Neural progenitor cell (in vitro differentiated cells): ENCODE data around the gene PSG7. TPM values are rescaled to one million over a fixed set of nuclear protein-coding genes. Genes with fewer than 3 reads are reported as not detected.
"Not testable (repeated sequence)": the region's sequence is repeated elsewhere in the genome, so short reads cannot be mapped to it uniquely, and the experiment has no call there.

ENCODE experiments used
- DNase-seq: peaks from one replicate; pipeline ENCODE4 v3.0.0-alpha.2; 2016; ENCODE audit warnings: low spot score
- H2AFZ ChIP-seq: fragments of 200-600 bp; sonication (generic); replicated peaks from 2 replicates; pipeline ENCODE4 v1.6.1; 2016; ENCODE audit warnings: antibody characterized with exemption
- H3F3A ChIP-seq: fragments of 200-600 bp; sonication (generic); 2 replicates; pipeline ENCODE4 v1.6.1; 2016; ENCODE audit warnings: antibody characterized with exemption, low read depth
- H3K27ac ChIP-seq: fragments of 200-600 bp; sonication (generic); 2 replicates; pipeline ENCODE4 v1.5.1; 2016; ENCODE audit warnings: mild to moderate bottlenecking
- H3K27me3 ChIP-seq: fragments of 200-600 bp; sonication (generic); 2 replicates; pipeline ENCODE4 v1.6.1; 2016; ENCODE audit warnings: mild to moderate bottlenecking, moderate library complexity
- H3K36me3 ChIP-seq: fragments of 200-600 bp; sonication (generic); 2 replicates; pipeline ENCODE4 v1.5.1; 2016
- H3K4me1 ChIP-seq: fragments of 200-600 bp; sonication (generic); 2 replicates; pipeline ENCODE4 v1.6.1; 2016; ENCODE audit warnings: mixed run types
- H3K4me2 ChIP-seq: fragments of 200-600 bp; sonication (generic); 2 replicates; pipeline ENCODE4 v1.6.1; 2016
- H3K4me3 ChIP-seq: fragments of 200-600 bp; sonication (generic); 2 replicates; pipeline ENCODE4 v1.5.1; 2016
- H3K79me2 ChIP-seq: fragments of 200-600 bp; sonication (generic); 2 replicates; pipeline ENCODE4 v1.6.1; 2016; ENCODE audit warnings: low read depth
- H3K9ac ChIP-seq: fragments of 200-600 bp; sonication (generic); 2 replicates; pipeline ENCODE4 v1.6.1; 2016
- H3K9me3 ChIP-seq: fragments of 200-600 bp; sonication (generic); 2 replicates; pipeline ENCODE4 v1.5.1; 2016; ENCODE audit warnings: low read depth
- H4K20me1 ChIP-seq: fragments of 200-600 bp; sonication (generic); 2 replicates; pipeline ENCODE4 v1.6.1; 2016; ENCODE audit warnings: low read depth
- H3K27ac Mint-ChIP-seq: 3 replicates; pipeline ENCODE4 v1.8.0; 2021; ENCODE audit warnings: mixed read lengths
- H3K27me3 Mint-ChIP-seq: 2 replicates; pipeline ENCODE4 v1.8.0; 2022; ENCODE audit warnings: low read depth, mild to moderate bottlenecking, inconsistent platforms, moderate library complexity, mixed read lengths; ENCODE audit not compliant: insufficient read depth
- H3K36me3 Mint-ChIP-seq: 3 replicates; pipeline ENCODE4 v1.8.0; 2021; ENCODE audit warnings: mixed read lengths
- H3K4me1 Mint-ChIP-seq: 3 replicates; pipeline ENCODE4 v1.8.0; 2021; ENCODE audit warnings: mixed read lengths
- H3K4me3 Mint-ChIP-seq: 3 replicates; pipeline ENCODE4 v1.8.0; 2021; ENCODE audit warnings: mild to moderate bottlenecking, moderate library complexity, mixed read lengths
- H3K9me3 Mint-ChIP-seq: 3 replicates; pipeline ENCODE4 v1.8.0; 2020; ENCODE audit warnings: mixed read lengths
- total RNA-seq: library from RNA; depleted of rRNA; stranded (reverse); fragments of >200 nt; gene quantifications from 2 replicates; pipeline ENCODE4 v1.2.3, GENCODE V29; 2015; ENCODE audit warnings: low replicate concordance

Gene PSG7
- total RNA-seq, 1 donor from 2014 or later, result not detected

GRCh38 chr19:42917634-42918033, 19.4 kb downstream of the PSG7 start, which contains the start of gene PSG6:
PSG6 (minus strand) TSS chr19:42917894; CDS start chr19:42917792, 102 bp downstream.
- not testable (repeated sequence) for H3K4me2 ChIP-seq, H3K36me3 ChIP-seq, H3F3A ChIP-seq, H3K27me3 Mint-ChIP-seq, H3K36me3 Mint-ChIP-seq, H3K79me2 ChIP-seq, H3K9ac ChIP-seq, H3K4me3 Mint-ChIP-seq, H3K4me1 ChIP-seq, H3K27ac ChIP-seq, H3K27me3 ChIP-seq, H2AFZ ChIP-seq, H3K4me1 Mint-ChIP-seq, H3K27ac Mint-ChIP-seq, DNase-seq, H3K4me3 ChIP-seq, H4K20me1 ChIP-seq, H3K9me3 ChIP-seq
- peaks cover 51% of the 10 kb centered on the region for H3K9me3 Mint-ChIP-seq

- H3F3A ChIP-seq, H3K9me3 ChIP-seq, H3K4me2 ChIP-seq, H3K9ac ChIP-seq, H3K4me1 Mint-ChIP-seq, H2AFZ ChIP-seq, H3K27ac Mint-ChIP-seq, H3K27me3 Mint-ChIP-seq, H3K36me3 ChIP-seq, DNase-seq, H3K4me3 Mint-ChIP-seq, H3K4me1 ChIP-seq, H3K79me2 ChIP-seq, H3K36me3 Mint-ChIP-seq, H4K20me1 ChIP-seq, H3K27ac ChIP-seq, H3K27me3 ChIP-seq, H3K4me3 ChIP-seq: not testable (repeated sequence)
- H3K9me3 Mint-ChIP-seq, result peaks cover 53% of the 10 kb centered on the region
Measured at GRCh38 chr19:42916931-42917330, 20.1 kb downstream of the PSG7 start.

- not testable (repeated sequence) for H3F3A ChIP-seq, H3K36me3 Mint-ChIP-seq, H3K4me3 ChIP-seq, H3K27me3 Mint-ChIP-seq, H3K4me1 ChIP-seq, H2AFZ ChIP-seq, H3K27ac Mint-ChIP-seq, H3K36me3 ChIP-seq, H3K4me3 Mint-ChIP-seq, DNase-seq, H3K4me2 ChIP-seq, H3K79me2 ChIP-seq, H3K9me3 ChIP-seq, H3K4me1 Mint-ChIP-seq, H4K20me1 ChIP-seq, H3K27ac ChIP-seq, H3K27me3 ChIP-seq, H3K9ac ChIP-seq
- peaks cover 62% of the 10 kb centered on the region for H3K9me3 Mint-ChIP-seq
Measured at GRCh38 chr19:42913516-42913915, 23.5 kb downstream of the PSG7 start.

- not testable (repeated sequence) for H3K4me1 ChIP-seq, H3K27me3 ChIP-seq, H4K20me1 ChIP-seq, H3K4me3 ChIP-seq, H3F3A ChIP-seq, H3K79me2 ChIP-seq, H3K4me1 Mint-ChIP-seq, H3K27ac Mint-ChIP-seq, H3K36me3 Mint-ChIP-seq, DNase-seq, H3K9ac ChIP-seq, H3K4me2 ChIP-seq, H3K27me3 Mint-ChIP-seq, H2AFZ ChIP-seq, H3K36me3 ChIP-seq, H3K4me3 Mint-ChIP-seq, H3K9me3 ChIP-seq, H3K27ac ChIP-seq
- peaks cover 57% of the 10 kb centered on the region for H3K9me3 Mint-ChIP-seq
Measured at GRCh38 chr19:42912941-42913340, 24.1 kb downstream of the PSG7 start.

- not testable (repeated sequence) for H4K20me1 ChIP-seq, H3K79me2 ChIP-seq, H3K9me3 ChIP-seq, H3K27me3 Mint-ChIP-seq, H3K4me3 Mint-ChIP-seq, DNase-seq, H3K27me3 ChIP-seq, H3K4me3 ChIP-seq, H3K9ac ChIP-seq, H3K36me3 Mint-ChIP-seq, H3K27ac Mint-ChIP-seq, H3K4me1 Mint-ChIP-seq, H3F3A ChIP-seq, H3K27ac ChIP-seq, H2AFZ ChIP-seq, H3K4me2 ChIP-seq, H3K36me3 ChIP-seq, H3K4me1 ChIP-seq
- H3K9me3 Mint-ChIP-seq, result peaks cover 55% of the 10 kb centered on the region
Measured at GRCh38 chr19:42911731-42912130, 25.3 kb downstream of the PSG7 start.

GRCh38 chr19:42906162-42906561, 30.8 kb downstream of the PSG7 start:
- H3K9me3 Mint-ChIP-seq, result peaks cover 26% of the 10 kb centered on the region

GRCh38 chr19:42900561-42900960, 36.4 kb downstream of the PSG7 start:
- H3K36me3 Mint-ChIP-seq, H3K4me1 Mint-ChIP-seq, H3K27ac ChIP-seq, H3K36me3 ChIP-seq, H4K20me1 ChIP-seq, H3K79me2 ChIP-seq, H3K4me3 ChIP-seq, H3K27me3 Mint-ChIP-seq, H3K27ac Mint-ChIP-seq, DNase-seq, H2AFZ ChIP-seq, H3K4me1 ChIP-seq, H3K27me3 ChIP-seq, H3K4me3 Mint-ChIP-seq, H3K4me2 ChIP-seq, H3K9me3 ChIP-seq, H3K9ac ChIP-seq, H3F3A ChIP-seq: not testable (repeated sequence)
- H3K9me3 Mint-ChIP-seq, result peaks cover 21% of the 10 kb centered on the region

More at GRCh38 chr19:42906162-42906561, 30.8 kb downstream of the PSG7 start:
- H3K4me2 ChIP-seq, H4K20me1 ChIP-seq, H3K27me3 Mint-ChIP-seq, H3K36me3 ChIP-seq, H3K4me3 Mint-ChIP-seq, H3K27ac ChIP-seq, H3K79me2 ChIP-seq, H3K4me1 Mint-ChIP-seq, H2AFZ ChIP-seq, DNase-seq, H3K9ac ChIP-seq, H3K4me1 ChIP-seq, H3K4me3 ChIP-seq, H3K27ac Mint-ChIP-seq, H3F3A ChIP-seq, H3K36me3 Mint-ChIP-seq, H3K27me3 ChIP-seq, H3K9me3 ChIP-seq: not testable (repeated sequence)

GRCh38 chr19:42899674-42900073, 37.3 kb downstream of the PSG7 start:
- H3K4me1 Mint-ChIP-seq, H3K27me3 ChIP-seq, H3K4me3 Mint-ChIP-seq, H3K4me3 ChIP-seq, DNase-seq, H3K27ac ChIP-seq, H3K27me3 Mint-ChIP-seq, H2AFZ ChIP-seq, H3K36me3 ChIP-seq, H3K27ac Mint-ChIP-seq, H4K20me1 ChIP-seq, H3K79me2 ChIP-seq, H3K9me3 ChIP-seq, H3K4me2 ChIP-seq, H3K36me3 Mint-ChIP-seq, H3K9ac ChIP-seq, H3K4me1 ChIP-seq, H3F3A ChIP-seq: not testable (repeated sequence)
- peaks cover 19% of the 10 kb centered on the region for H3K9me3 Mint-ChIP-seq
